OCI-LY1 (cell line): ENCODE measurements around the gene ENOX2.

ENCODE experiments used
- H2AFZ ChIP-seq: fragments of 200-600 bp; sonication (generic), shearing (Covaris generic); 2 replicates; pipeline ENCODE4 v1.6.0; 2014; ENCODE audit warnings: antibody characterized with exemption, mild to moderate bottlenecking, low read length
- H3F3A ChIP-seq: fragments of 200-600 bp; sonication (generic), shearing (Covaris generic); 2 replicates; pipeline ENCODE4 v1.6.0; 2014; ENCODE audit warnings: mild to moderate bottlenecking, antibody characterized with exemption, low read length, moderate library complexity; ENCODE audit not compliant: insufficient read depth
- H3K27ac ChIP-seq: fragments of 200-600 bp; sonication (generic); 2 replicates; pipeline ENCODE4 v1.5.1; 2014; ENCODE audit warnings: low read length, mixed run types, mild to moderate bottlenecking, low read depth; ENCODE audit not compliant: poor library complexity, severe bottlenecking
- H3K27me3 ChIP-seq: fragments of 200-600 bp; sonication (generic); 2 replicates; pipeline ENCODE4 v1.6.0; 2014; ENCODE audit warnings: antibody characterized with exemption, mild to moderate bottlenecking, low read length, moderate library complexity; ENCODE audit not compliant: insufficient read depth
- H3K36me3 ChIP-seq: fragments of 200-600 bp; sonication (generic); 2 replicates; pipeline ENCODE4 v1.6.1; 2014; ENCODE audit warnings: mild to moderate bottlenecking, antibody characterized with exemption, low read length, moderate library complexity, mixed read lengths; ENCODE audit not compliant: insufficient read depth
- H3K4me1 ChIP-seq: fragments of 200-600 bp; sonication (generic); 2 replicates; pipeline ENCODE4 v1.5.1; 2014; ENCODE audit warnings: mild to moderate bottlenecking, low read length, moderate library complexity; ENCODE audit not compliant: insufficient read depth, severe bottlenecking
- H3K4me2 ChIP-seq: fragments of 200-600 bp; sonication (generic), shearing (Covaris generic); 2 replicates; pipeline ENCODE4 v1.6.1; 2014; ENCODE audit warnings: low read length
- H3K4me3 ChIP-seq: fragments of 200-600 bp; sonication (generic); 2 replicates; pipeline ENCODE4 v1.5.1; 2014; ENCODE audit warnings: low read length, low read depth, mild to moderate bottlenecking, mixed read lengths; ENCODE audit not compliant: poor library complexity, severe bottlenecking
- H3K79me2 ChIP-seq: fragments of 200-600 bp; shearing (Covaris generic); 2 replicates; pipeline ENCODE4 v1.6.1; 2016; ENCODE audit warnings: mixed run types, low read length, mixed read lengths; ENCODE audit not compliant: insufficient read depth
- H3K9ac ChIP-seq: fragments of 200-600 bp; sonication (generic), shearing (Covaris generic); 2 replicates; pipeline ENCODE4 v1.6.1; 2014; ENCODE audit warnings: mild to moderate bottlenecking, low read length, mixed read lengths
- H3K9me2 ChIP-seq: fragments of 200-600 bp; sonication (generic), shearing (Covaris generic); 2 replicates; pipeline ENCODE4 v1.6.1; 2014; ENCODE audit warnings: low read depth, mild to moderate bottlenecking, low read length, mixed read lengths
- H3K9me3 ChIP-seq: fragments of 200-600 bp; shearing (Covaris generic); 2 replicates; pipeline ENCODE4 v1.6.1; 2014; ENCODE audit warnings: low read length, mixed read lengths
- H4K20me1 ChIP-seq: fragments of 200-600 bp; sonication (generic), shearing (Covaris generic); 2 replicates; pipeline ENCODE4 v1.6.0; 2016; ENCODE audit warnings: mild to moderate bottlenecking, low read length; ENCODE audit not compliant: insufficient read depth
- EZH2 ChIP-seq: fragments of 200-600 bp; sonication (generic), shearing (Covaris generic); IDR thresholded peaks from 2 replicates; pipeline ENCODE4 v1.8.0; 2017; ENCODE audit warnings: borderline replicate concordance, mixed run types, mild to moderate bottlenecking, antibody characterized with exemption, low read length, moderate library complexity, mixed read lengths
- TF ChIP-seq, protein P1 (sequence below): fragments of 200-600 bp; sonication (generic), shearing (Covaris generic); IDR thresholded peaks from 2 replicates; pipeline ENCODE4 v1.5.1; 2017; ENCODE audit warnings: mild to moderate bottlenecking, antibody characterized with exemption, low read length, moderate library complexity, mixed read lengths

The ENOX2 gene

DNA sequence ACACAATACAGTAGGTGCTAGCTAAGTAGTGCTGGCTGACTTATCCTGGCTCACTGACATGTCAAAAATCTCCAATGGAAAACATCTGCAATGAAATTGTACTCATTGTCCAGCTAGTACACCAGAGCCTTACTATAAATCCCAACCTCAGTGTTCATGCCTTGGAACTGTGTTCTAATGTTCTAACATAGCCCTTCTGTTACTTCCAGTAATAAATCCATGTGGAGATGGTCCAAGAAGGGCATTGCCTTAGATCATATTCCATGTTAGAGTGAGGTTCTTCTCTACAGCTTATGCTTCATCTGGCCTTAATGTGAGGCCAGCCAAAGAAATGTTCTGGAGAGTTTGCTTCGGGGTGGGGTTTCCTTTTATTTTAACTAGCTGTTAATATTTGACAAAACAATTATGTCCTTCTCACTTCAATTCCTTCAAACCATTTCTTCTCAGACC, 25.1 kb downstream of the ENOX2 start:
- Histone ChIP-seq H3K9me3 (no peaks in the 10 kb centered on the region), H3F3A (no peaks in the 10 kb centered on the region), H4K20me1 (no peaks in the 10 kb centered on the region), H3K4me3 (no peak overlapping the region), H3K4me1 (no peaks in the 10 kb centered on the region), H3K9ac (no peak overlapping the region), H2AFZ (no peak overlapping the region), H3K27me3 (no peaks in the 10 kb centered on the region), H3K79me2 (no peaks in the 10 kb centered on the region), H3K4me2 (no peak overlapping the region), H3K27ac (no peak overlapping the region), H3K9me2 (no peaks in the 10 kb centered on the region), H3K36me3 (no peaks in the 10 kb centered on the region)
- TF ChIP-seq, protein P1, sequence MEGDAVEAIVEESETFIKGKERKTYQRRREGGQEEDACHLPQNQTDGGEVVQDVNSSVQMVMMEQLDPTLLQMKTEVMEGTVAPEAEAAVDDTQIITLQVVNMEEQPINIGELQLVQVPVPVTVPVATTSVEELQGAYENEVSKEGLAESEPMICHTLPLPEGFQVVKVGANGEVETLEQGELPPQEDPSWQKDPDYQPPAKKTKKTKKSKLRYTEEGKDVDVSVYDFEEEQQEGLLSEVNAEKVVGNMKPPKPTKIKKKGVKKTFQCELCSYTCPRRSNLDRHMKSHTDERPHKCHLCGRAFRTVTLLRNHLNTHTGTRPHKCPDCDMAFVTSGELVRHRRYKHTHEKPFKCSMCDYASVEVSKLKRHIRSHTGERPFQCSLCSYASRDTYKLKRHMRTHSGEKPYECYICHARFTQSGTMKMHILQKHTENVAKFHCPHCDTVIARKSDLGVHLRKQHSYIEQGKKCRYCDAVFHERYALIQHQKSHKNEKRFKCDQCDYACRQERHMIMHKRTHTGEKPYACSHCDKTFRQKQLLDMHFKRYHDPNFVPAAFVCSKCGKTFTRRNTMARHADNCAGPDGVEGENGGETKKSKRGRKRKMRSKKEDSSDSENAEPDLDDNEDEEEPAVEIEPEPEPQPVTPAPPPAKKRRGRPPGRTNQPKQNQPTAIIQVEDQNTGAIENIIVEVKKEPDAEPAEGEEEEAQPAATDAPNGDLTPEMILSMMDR, result no peak
- no peak for TF ChIP-seq EZH2

DNA sequence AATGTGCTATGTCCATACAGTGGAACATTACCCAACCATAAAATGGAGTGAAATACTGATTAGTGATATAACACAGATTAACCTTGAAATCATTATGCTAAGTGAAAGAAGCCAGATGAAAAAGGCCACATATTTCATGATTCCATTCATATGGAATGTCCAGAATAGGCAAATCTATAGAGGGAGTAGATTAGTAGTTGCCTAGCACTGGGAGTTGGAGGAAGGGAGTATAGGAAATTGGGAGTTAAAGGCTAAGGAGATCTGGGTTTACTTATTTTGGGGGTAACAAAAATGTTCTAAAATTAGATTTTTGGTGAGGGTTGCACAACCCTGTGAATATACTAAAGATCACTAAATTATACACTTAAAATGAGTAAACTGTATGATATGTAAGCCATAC, 26.8 kb downstream of the ENOX2 start:
- H3K4me3 ChIP-seq, result no peak overlapping the region
- no peaks in the 10 kb centered on the region for H4K20me1 ChIP-seq
- no peak overlapping the region for H3K4me2 ChIP-seq
- no peaks in the 10 kb centered on the region for H3K9me2 ChIP-seq
- no peaks in the 10 kb centered on the region for H3K4me1 ChIP-seq
- H3K9ac ChIP-seq, result no peak overlapping the region
- H3K36me3 ChIP-seq, result no peaks in the 10 kb centered on the region
- no peaks in the 10 kb centered on the region for H3K79me2 ChIP-seq
- H3K27ac ChIP-seq, result no peak overlapping the region
- H3K27me3 ChIP-seq, result no peaks in the 10 kb centered on the region
- H3F3A ChIP-seq, result no peaks in the 10 kb centered on the region
- no peak overlapping the region for H2AFZ ChIP-seq
- no peaks in the 10 kb centered on the region for H3K9me3 ChIP-seq
- TF ChIP-seq EZH2, result no peak

DNA sequence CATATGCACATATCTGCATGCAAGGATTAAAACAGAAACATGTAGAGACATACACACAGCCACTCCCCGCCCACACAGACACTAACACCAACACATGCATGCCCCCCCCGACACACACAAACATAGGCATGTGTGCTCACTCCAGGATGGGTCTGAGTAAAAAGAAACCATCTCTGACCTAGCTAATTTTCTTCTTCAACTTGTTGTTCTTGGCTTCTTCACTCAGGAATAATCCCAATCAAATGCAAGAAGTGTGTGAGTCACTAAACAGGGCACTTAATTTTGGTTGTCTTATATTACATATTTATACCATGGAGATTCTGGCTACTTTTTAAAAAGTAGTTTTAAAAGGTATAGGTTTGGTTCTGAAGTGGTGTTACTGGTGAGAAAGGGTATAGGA, 28.3 kb downstream of the ENOX2 start:
- Histone ChIP-seq H3K79me2 (no peaks in the 10 kb centered on the region), H3K9me2 (no peaks in the 10 kb centered on the region), H3K27me3 (no peaks in the 10 kb centered on the region), H2AFZ (no peak overlapping the region), H3K9ac (no peak overlapping the region), H3K4me1 (no peaks in the 10 kb centered on the region), H3K4me3 (no peak overlapping the region), H3K9me3 (no peaks in the 10 kb centered on the region), H3K4me2 (no peak overlapping the region), H4K20me1 (no peaks in the 10 kb centered on the region), H3F3A (no peaks in the 10 kb centered on the region), H3K36me3 (no peaks in the 10 kb centered on the region), H3K27ac (no peak overlapping the region)
- TF ChIP-seq, protein P1, result no peak
- TF ChIP-seq EZH2, result no peak

DNA sequence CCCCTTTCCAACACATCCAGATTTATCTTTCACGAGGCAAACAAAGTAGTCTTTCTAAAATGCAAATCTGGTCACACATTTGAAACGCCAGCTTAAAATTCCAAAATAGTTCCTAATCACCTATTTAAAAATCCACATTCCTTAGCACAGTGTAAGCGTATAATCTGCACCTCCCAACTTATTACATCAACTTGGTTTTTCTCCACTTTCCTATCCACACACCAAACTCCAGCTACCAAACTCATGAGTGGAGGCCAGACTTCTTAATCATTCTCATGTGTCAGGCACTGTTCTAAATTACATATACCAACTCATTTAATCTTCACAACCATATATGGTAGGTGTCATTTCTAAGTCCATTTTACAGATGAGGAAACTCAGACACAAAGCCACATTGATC, 33.8 kb downstream of the ENOX2 start:
- Histone ChIP-seq H3K27me3 (no peaks in the 10 kb centered on the region), H3K4me2 (no peak overlapping the region), H3F3A (no peaks in the 10 kb centered on the region), H3K9me2 (no peaks in the 10 kb centered on the region), H3K27ac (no peak overlapping the region), H2AFZ (no peak overlapping the region), H3K36me3 (no peaks in the 10 kb centered on the region), H4K20me1 (no peaks in the 10 kb centered on the region), H3K4me3 (no peak overlapping the region), H3K9me3 (no peaks in the 10 kb centered on the region), H3K79me2 (no peaks in the 10 kb centered on the region), H3K4me1 (no peaks in the 10 kb centered on the region), H3K9ac (no peak overlapping the region)
- TF ChIP-seq, protein P1, result no peak
- no peak for TF ChIP-seq EZH2
